ENCODE results near the gene CPT1A.

Gene CPT1A

GRCh38 chr11:68817554-68817953 is 24.2 kb downstream of the CPT1A start:
- no peak for TF ChIP-seq CTCF (IDR thresholded peaks at IDR 0.05; ENCODE audit: insufficient read depth, low read length, poor library complexity, severe bottlenecking)
- no peak for DNase-seq (ENCODE audit: extremely low read depth, insufficient read length)
- Histone ChIP-seq H3K36me3 (ENCODE audit: control insufficient read depth, insufficient read depth, low read length) (peaks cover 2% of the 10 kb centered on the region; the same call in 1 of the 2 replicates), H3K27me3 (replicated peaks; ENCODE audit: control insufficient read depth, insufficient read depth, low read length) (no peaks in the 10 kb centered on the region), H3K4me3 (replicated peaks; ENCODE audit: low read depth, low read length) (no peak overlapping the region)

- Histone ChIP-seq H3K36me3 (ENCODE audit: control insufficient read depth, insufficient read depth, low read length) (peaks cover 2% of the 10 kb centered on the region; the same call in 1 of the 2 replicates), H3K27me3 (replicated peaks; ENCODE audit: control insufficient read depth, insufficient read depth, low read length) (no peaks in the 10 kb centered on the region), H3K4me3 (replicated peaks; ENCODE audit: low read depth, low read length) (no peak overlapping the region)
- DNase-seq (ENCODE audit: extremely low read depth, insufficient read length): no peak
- no peak for TF ChIP-seq CTCF (IDR thresholded peaks at IDR 0.05; ENCODE audit: insufficient read depth, low read length, poor library complexity, severe bottlenecking)
Measured at GRCh38 chr11:68816917-68817419, 24.7 kb downstream of the CPT1A start.

- H3K27me3 ChIP-seq (replicated peaks; ENCODE audit: control insufficient read depth, insufficient read depth, low read length): no peaks in the 10 kb centered on the region
- H3K36me3 ChIP-seq (ENCODE audit: control insufficient read depth, insufficient read depth, low read length): peaks cover 2% of the 10 kb centered on the region; the same call in 1 of the 2 replicates
- no peak for DNase-seq (ENCODE audit: extremely low read depth, insufficient read length)
Measured at GRCh38 chr11:68816251-68816776, 25.4 kb downstream of the CPT1A start.

GRCh38 chr11:68813773-68814172 is 27.9 kb downstream of the CPT1A start:
- Histone ChIP-seq H3K4me3 (replicated peaks; ENCODE audit: low read depth, low read length) (no peak overlapping the region), H3K36me3 (ENCODE audit: control insufficient read depth, insufficient read depth, low read length) (peaks cover 2% of the 10 kb centered on the region; the same call in 1 of the 2 replicates), H3K27me3 (replicated peaks; ENCODE audit: control insufficient read depth, insufficient read depth, low read length) (no peaks in the 10 kb centered on the region)
- no peak for DNase-seq (ENCODE audit: extremely low read depth, insufficient read length)
- TF ChIP-seq CTCF (IDR thresholded peaks at IDR 0.05; ENCODE audit: insufficient read depth, low read length, poor library complexity, severe bottlenecking): no peak

More at GRCh38 chr11:68816251-68816776, 25.4 kb downstream of the CPT1A start:
- H3K4me3 ChIP-seq (replicated peaks; ENCODE audit: low read depth, low read length): no peak overlapping the region
- no peak for TF ChIP-seq CTCF (IDR thresholded peaks at IDR 0.05; ENCODE audit: insufficient read depth, low read length, poor library complexity, severe bottlenecking)

GRCh38 chr11:68812526-68812925 is 29.2 kb downstream of the CPT1A start:
- Histone ChIP-seq H3K36me3 (ENCODE audit: control insufficient read depth, insufficient read depth, low read length) (peaks cover 2% of the 10 kb centered on the region; the same call in 1 of the 2 replicates), H3K27me3 (replicated peaks; ENCODE audit: control insufficient read depth, insufficient read depth, low read length) (no peaks in the 10 kb centered on the region), H3K4me3 (replicated peaks; ENCODE audit: low read depth, low read length) (no peak overlapping the region)
- DNase-seq (ENCODE audit: extremely low read depth, insufficient read length): no peak
- TF ChIP-seq CTCF (IDR thresholded peaks at IDR 0.05; ENCODE audit: insufficient read depth, low read length, poor library complexity, severe bottlenecking): no peak
